GM12892 (cell line): ENCODE results near the gene EPB41L4A.

Experiments
- POLR2AphosphoS5 ChIP-seq: IDR thresholded peaks from 2 replicates; pipeline ENCODE4 v1.6.1; 2011; ENCODE audit warnings: low read depth, low read length, control low read depth
- TAF1 ChIP-seq: IDR thresholded peaks from 2 replicates; pipeline ENCODE4 v1.6.1; 2011; ENCODE audit warnings: low read depth, mild to moderate bottlenecking, control low read depth, low read length, borderline replicate concordance

GRCh38 chr5:112141582-112141981, 277.5 kb downstream of the EPB41L4A start:
- TF ChIP-seq TAF1 (no peak), POLR2AphosphoS5 (no peak)
